Tibial nerve (tissue), 4 donors: ENCODE data around the gene CRB1. TPM values are rescaled to one million over a fixed set of nuclear protein-coding genes. Genes with fewer than 3 reads are reported as not detected.

ENCODE experiments used
- DNase-seq, 2 donors: peaks; one replicate each; pipeline ENCODE4 v3.0.0-alpha.2; 2019; ENCODE audit warnings: low spot score in 2 of 2
- H3K27ac ChIP-seq, 4 donors: fragments of 200-600 bp; sonication (generic) in 3 of 4; one replicate each; pipeline ENCODE4 v1.5.1; 2017 to 2019; ENCODE audit warnings: mild to moderate bottlenecking in 1 of 4
- H3K27me3 ChIP-seq, 2 donors: fragments of 200-600 bp; sonication (generic) in 1 of 2; one replicate each; pipeline versions ENCODE4 v1.5.1 to v1.6.0; 2017 to 2019
- H3K36me3 ChIP-seq, 3 donors: fragments of 200-600 bp; sonication (generic); one replicate each; pipeline ENCODE4 v1.5.1; 2018 to 2019
- H3K4me1 ChIP-seq, 4 donors: fragments of 200-600 bp; sonication (generic) in 3 of 4; one replicate each; pipeline ENCODE4 v1.5.1; 2017 to 2019
- H3K4me3 ChIP-seq, 4 donors: fragments of 200-600 bp; sonication (generic) in 3 of 4; one replicate each; pipeline ENCODE4 v1.5.1; 2017 to 2019; ENCODE audit warnings: mild to moderate bottlenecking in 1 of 4, moderate library complexity in 1 of 4
- H3K9me3 ChIP-seq, 4 donors: fragments of 200-600 bp; sonication (generic) in 3 of 4; one replicate each; pipeline ENCODE4 v1.5.1; 2017 to 2019
- CTCF ChIP-seq, 5 experiments: fragments of 200-600 bp in 3 of 5; fragments of 450-650 bp in 2 of 5; sonication (generic) in 3 of 5; IDR thresholded peaks; one replicate each; pipeline ENCODE4 v1.5.1; 2016 to 2019; ENCODE audit warnings: antibody characterized with exemption in 5 of 5, mild to moderate bottlenecking in 3 of 5, moderate library complexity in 2 of 5
- EP300 ChIP-seq, 2 donors: sonication (generic); formaldehyde crosslinking; IDR thresholded peaks; one replicate each; pipeline ENCODE4 v1.6.1; 2017; ENCODE audit warnings: antibody characterized with exemption in 2 of 2, mild to moderate bottlenecking in 1 of 2
- POLR2A ChIP-seq, 2 donors: fragments of 450-650 bp; IDR thresholded peaks; one replicate each; pipeline ENCODE4 v1.6.1; 2017; ENCODE audit warnings: antibody characterized with exemption in 2 of 2, mild to moderate bottlenecking in 2 of 2, moderate library complexity in 2 of 2
- WGBS, 2 donors: methylation state at CpG; one replicate each; pipeline ENCODE4 v1.1.5; 2018; 5-methylcytosine and 5-hydroxymethylcytosine counted together
- total RNA-seq, 4 donors: library from RNA; depleted of rRNA; stranded (reverse); fragments of >200 nt; gene quantifications; one replicate each; pipeline ENCODE4 v1.1.0, GENCODE V29; 2016

The CRB1 gene
- total RNA-seq, 4 donors from 2014 or later, result 0.60 to 4.0 (median 1.7) TPM

GRCh38 chr1:197339106-197340060 is 71.3 kb downstream of the CRB1 start:
- Histone ChIP-seq H3K4me1 (no peaks in the 10 kb centered on the region), H3K27ac (no peak overlapping the region), H3K27me3 (no peaks in the 10 kb centered on the region), H3K4me3 (no peak overlapping the region), H3K9me3 (no peaks in the 10 kb centered on the region), H3K36me3 (no peaks in the 10 kb centered on the region)
- TF ChIP-seq EP300 (IDR thresholded peaks at IDR 0.05), result no peak
- no peak for TF ChIP-seq CTCF (IDR thresholded peaks at IDR 0.05)
- no peak for TF ChIP-seq POLR2A (IDR thresholded peaks at IDR 0.05)
- no peak for DNase-seq
- WGBS, 2 donors, result 68 to 70% methylated on average over 9 of the region's 9 CpGs

DNA sequence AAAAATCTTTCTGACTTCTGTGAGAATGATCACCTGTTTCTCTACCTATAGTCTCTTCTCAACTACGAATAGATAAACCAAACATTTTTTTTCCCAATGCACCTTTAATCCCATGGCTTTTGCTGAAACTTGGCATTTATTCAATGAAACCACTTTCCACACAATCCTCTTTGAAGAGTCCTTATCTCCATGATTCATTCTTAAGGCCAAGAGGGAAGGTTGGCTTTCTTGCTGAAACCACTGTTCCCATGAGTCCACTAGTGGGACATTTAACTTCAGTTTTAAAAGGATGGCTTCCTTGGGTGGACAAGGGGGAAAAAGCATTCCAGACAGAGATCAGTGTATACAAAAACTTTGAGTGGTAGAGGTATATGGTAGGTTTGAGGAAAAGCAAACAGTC is 73.6 kb downstream of the CRB1 start:
- WGBS, 2 donors, result 81 to 84% methylated on average over 1 of the region's 1 CpG
- H3K4me1 ChIP-seq, result no peaks in the 10 kb centered on the region
- no peak for TF ChIP-seq CTCF (IDR thresholded peaks at IDR 0.05)
- H3K9me3 ChIP-seq, result no peaks in the 10 kb centered on the region
- no peaks in the 10 kb centered on the region for H3K27me3 ChIP-seq
- DNase-seq, result no peak
- no peak overlapping the region for H3K4me3 ChIP-seq
- no peaks in the 10 kb centered on the region for H3K36me3 ChIP-seq
- no peak overlapping the region for H3K27ac ChIP-seq

DNA sequence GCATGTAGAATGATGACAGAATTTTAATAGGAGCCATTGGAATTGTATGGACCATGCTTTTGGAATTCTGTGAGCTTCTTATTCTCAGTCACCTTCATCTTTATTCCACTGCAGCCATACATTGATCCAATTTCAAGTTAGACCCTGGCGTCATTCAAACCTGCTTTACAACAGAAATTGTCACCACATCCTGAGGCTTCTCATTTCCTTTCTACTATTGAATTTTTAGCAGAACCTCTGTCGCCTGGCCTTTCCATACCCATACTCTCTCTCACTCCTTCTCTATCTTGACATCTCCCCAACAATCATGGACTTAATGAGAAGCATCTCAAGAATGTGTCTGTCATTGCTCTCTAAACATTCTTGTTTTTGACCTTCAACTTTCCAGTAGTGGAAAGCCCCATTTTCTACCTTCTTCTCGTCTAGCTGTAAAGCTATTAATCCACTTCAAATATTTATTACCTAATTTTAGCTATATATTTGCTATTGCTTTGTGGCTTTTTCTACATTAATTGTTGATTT is 74.1 kb downstream of the CRB1 start:
- TF ChIP-seq EP300 (IDR thresholded peaks at IDR 0.05) (no peak), CTCF (IDR thresholded peaks at IDR 0.05) (no peak)
- Histone ChIP-seq H3K9me3 (no peaks in the 10 kb centered on the region), H3K27me3 (no peaks in the 10 kb centered on the region), H3K4me1 (no peaks in the 10 kb centered on the region), H3K4me3 (no peak overlapping the region), H3K27ac (no peak overlapping the region), H3K36me3 (no peaks in the 10 kb centered on the region)
- no peak for DNase-seq
- 47 to 53% methylated on average over 3 of the region's 3 CpGs for WGBS, 2 donors

DNA sequence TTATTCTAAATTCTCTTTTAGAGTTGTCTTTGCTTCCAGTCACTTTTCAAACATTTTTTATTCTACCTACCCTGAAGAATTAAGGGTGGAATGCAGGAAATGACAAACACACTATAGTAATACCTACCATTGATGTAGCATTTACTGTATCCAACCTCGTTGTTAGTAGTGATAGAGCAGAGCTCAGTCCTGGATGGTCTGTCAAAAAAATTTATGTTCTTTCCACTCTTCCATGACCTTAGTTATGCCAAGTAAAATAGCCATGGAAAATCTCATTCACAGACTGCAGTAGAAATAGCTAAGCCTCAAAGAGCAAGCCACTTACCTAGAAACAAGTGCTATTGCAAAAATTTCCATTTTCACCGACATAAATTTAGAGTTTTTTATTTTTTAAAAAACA is 74.6 kb downstream of the CRB1 start:
- no peaks in the 10 kb centered on the region for H3K9me3 ChIP-seq
- no peak for TF ChIP-seq EP300 (IDR thresholded peaks at IDR 0.05)
- WGBS, 2 donors, result 23 to 48% methylated on average over 2 of the region's 2 CpGs

DNA sequence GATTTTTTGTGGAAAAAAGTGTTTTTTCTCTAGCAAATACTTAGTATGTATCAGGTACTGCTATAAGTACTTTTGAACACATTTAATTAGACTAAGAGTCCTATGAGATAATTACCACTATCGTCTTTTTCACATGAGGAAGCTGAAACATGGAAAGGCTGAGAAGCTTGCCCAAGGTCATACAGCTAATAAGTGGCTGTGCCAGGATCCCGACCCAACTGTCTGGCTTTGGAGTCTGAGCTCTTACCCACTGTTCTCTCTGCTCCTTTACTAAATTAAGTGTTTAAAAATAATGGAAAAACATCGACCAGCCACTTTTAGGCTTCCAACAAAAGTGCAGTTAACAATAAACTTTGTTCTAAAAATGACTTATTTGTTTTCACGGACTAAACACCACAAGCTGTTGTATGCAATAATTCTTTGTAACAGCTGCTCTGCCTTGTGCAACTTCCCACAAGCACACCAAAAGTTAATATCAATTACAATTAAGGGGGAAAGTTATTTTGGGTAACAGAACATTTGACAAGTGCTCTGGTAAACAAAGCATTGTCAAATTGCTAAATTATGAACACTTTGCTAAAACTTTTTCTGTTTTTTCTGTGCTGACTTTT is 75.7 kb downstream of the CRB1 start:
- no peak for TF ChIP-seq CTCF (IDR thresholded peaks at IDR 0.05)
- TF ChIP-seq EP300 (IDR thresholded peaks at IDR 0.05), result no peak
- TF ChIP-seq POLR2A (IDR thresholded peaks at IDR 0.05), result no peak
- no peak for DNase-seq

More for the DNA sequence above, 74.6 kb downstream of the CRB1 start:
- Histone ChIP-seq H3K27me3 (no peaks in the 10 kb centered on the region), H3K27ac (no peak overlapping the region), H3K4me1 (no peaks in the 10 kb centered on the region), H3K4me3 (no peak overlapping the region), H3K36me3 (no peaks in the 10 kb centered on the region)
- no peak for DNase-seq

More for the DNA sequence above, 75.7 kb downstream of the CRB1 start:
- Histone ChIP-seq H3K36me3 (no peaks in the 10 kb centered on the region), H3K27ac (no peak overlapping the region), H3K4me1 (no peaks in the 10 kb centered on the region), H3K27me3 (no peaks in the 10 kb centered on the region), H3K9me3 (no peaks in the 10 kb centered on the region), H3K4me3 (no peak overlapping the region)
- WGBS, 2 donors, result 42 to 49% methylated on average over 4 of the region's 4 CpGs
